Activated CD8-positive, alpha-beta memory T cell treated with anti-CD3 and anti-CD28 coated beads, Interleukin-2, amount 50 U/mL, for 1 hour (primary cell): ENCODE measurements around the gene PRTG.
"Not testable (repeated sequence)": the region's sequence is repeated elsewhere in the genome, so short reads cannot be mapped to it uniquely, and the experiment has no call there.

Experiments
- DNase-seq: peaks from one replicate; pipeline ENCODE4 v3.0.0-alpha.2; 2020; ENCODE audit errors: extremely low read depth

PRTG gene

DNA sequence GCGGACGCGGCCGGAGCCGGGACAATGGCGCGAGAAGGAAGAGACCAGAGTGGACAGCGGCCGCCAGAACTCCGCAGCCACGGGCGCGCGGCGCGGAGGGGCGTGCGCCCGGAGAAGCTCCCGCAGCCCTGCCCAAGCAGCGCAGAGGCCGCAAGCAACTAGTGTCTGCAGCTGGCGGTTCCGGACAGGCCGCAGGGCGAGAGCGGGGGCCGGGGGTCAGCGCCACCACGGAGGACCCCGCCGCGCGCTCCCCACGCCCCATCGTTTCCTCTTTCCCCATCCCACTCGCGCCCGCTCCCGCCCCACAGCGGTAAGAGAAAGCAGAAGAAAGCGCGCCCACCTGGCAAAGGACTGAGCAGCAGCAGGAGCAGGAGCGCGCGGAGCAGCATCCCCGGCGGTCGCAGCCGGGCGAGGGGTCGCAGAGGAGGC lies 440 bp downstream of the PRTG start:
- DNase-seq = no peak

DNA sequence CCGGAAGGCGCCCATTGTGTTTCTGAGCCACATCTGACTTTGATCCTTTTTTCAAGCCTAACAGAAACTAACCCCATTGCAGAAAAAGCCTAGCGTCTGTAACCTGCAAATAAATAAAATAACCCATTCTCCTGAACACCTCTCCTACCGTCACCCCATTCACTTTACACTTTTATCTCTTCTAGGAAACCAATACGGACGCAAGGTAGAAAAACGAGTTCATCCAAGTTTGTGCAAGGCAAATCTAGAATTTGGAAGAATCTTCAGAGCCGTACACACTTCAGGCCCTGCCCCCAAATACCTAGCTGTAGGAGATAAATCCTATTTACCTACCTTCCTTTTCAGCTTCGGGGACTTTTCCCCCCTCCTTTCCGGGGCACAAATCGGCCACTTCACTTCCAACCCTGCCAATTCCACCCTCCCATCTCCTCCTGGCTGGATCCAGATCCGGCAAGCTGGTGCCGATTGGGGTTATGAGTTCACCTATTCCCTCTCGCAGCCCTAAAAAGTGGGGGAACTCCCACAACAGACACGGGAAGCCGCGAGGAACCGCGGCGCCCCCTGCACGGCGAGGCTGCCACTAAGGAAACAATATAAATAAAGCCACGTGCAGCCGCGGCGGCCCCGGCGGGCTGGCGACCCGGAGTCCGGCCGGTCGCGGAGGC lies 987 bp downstream of the PRTG start:
- DNase-seq = no peak

- DNase-seq = no peak
Observed at GRCh38 chr15:55740981-55741832, 1.7 kb downstream of the PRTG start.

DNA sequence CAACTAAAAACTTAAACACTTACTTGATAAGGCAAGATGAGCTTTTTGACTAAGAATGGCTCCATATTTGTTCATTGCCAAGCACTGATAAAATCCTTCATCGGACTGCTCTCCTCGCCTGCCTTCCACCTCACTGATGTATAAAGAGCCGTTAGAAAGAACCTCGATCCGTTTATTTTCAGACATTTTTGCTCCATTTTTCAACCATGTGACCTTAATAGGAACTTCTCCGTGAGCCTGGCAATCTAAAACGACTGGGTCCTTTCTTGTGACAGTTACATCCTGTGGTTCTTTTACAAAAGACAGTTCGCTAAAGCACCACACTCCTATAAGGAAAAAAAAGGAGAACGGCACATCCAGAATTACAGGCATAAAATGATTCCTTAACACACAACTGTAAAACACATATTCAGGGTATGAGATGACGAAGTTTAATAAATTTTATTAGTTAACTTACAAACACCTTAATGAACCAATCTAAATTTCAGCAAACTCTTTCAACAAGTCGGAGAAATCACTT lies 2.5 kb downstream of the PRTG start:
- DNase-seq = no peak

GRCh38 chr15:55739641-55740040 lies 3.3 kb downstream of the PRTG start:
- no peak for DNase-seq

DNA sequence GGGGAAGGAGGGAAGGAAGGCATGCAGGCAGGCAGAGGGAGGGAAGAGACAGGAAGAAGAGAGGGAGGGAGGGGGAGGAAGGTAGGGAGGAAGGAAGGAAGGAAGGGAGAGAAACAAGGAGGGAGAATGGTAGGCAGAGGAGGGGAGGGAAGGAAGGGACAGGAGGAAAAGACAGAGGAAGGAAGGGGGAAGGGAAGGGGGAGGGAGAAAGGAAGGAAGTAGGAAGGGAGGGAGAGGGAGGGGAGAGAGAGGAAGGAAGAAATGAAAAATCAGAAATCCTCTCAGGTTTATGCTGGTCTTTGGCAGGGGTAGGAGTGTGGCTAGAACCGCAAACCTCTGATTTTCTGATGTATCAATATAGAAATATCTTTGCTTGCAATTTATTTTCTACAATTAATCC lies 4.2 kb downstream of the PRTG start:
- no peak for DNase-seq

DNA sequence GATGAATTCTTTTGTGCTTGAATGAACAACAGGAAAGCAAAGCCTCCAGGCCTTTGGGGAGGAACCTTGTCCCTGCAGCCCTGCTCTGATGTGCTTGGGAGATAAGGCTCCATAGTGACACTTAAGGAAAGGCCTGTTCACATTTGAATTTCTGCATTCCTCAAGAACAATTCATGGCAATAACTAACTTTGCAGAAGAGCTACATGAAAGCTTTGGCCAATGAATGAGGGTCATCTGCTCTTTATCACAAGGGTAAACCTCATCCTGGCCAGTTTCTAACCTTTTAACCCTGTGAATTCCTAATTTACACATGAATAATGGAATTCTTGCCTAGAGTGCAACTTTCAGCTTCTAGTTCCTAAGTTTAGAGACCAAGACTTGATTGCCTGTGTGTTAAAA lies 5.6 kb downstream of the PRTG start:
- no peak for DNase-seq

DNA sequence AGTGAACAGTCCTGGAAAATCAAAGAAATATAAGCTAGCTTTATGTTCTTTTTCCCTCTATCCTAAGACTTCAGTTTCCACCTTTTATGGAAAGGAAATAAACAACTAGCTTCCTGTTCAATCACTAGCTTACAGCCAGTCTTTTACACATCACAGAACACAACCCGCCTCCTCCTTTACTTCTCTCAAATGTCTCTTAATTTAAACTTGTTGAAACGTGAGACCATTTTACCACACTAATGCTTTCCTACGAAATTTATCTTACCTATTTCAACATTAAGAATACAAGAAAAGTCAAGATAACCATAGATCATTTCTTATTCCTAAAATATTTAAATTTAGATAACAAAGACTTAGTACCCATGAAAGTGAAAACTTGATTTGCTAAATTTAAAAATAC lies 6.2 kb downstream of the PRTG start:
- DNase-seq = no peak

GRCh38 chr15:55734641-55735040 lies 8.3 kb downstream of the PRTG start:
- DNase-seq = no peak

DNA sequence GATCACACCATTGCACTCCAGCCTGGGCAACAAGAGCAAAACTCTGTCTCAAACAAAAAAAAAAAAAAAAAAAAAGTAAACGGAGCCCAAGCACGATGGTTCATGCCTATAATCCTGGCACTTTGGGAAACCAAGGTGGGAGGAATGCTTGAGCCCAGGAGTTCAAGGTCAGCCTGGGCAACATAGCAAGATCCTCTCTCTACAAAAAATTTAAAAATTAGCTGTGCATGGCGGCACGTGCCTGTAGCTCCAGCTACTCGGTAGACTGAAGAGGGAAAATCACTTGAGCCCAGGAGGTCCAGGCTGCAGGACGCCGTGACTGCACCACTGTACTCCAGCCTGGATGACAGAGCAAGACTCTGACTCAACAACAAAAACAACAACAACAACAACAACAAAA lies 9.5 kb downstream of the PRTG start:
- DNase-seq = not testable (repeated sequence)

- no peak for DNase-seq
Observed at GRCh38 chr15:55721554-55722185, 21.3 kb downstream of the PRTG start.

GRCh38 chr15:55715355-55716076 lies 27.4 kb downstream of the PRTG start:
- no peak for DNase-seq

DNA sequence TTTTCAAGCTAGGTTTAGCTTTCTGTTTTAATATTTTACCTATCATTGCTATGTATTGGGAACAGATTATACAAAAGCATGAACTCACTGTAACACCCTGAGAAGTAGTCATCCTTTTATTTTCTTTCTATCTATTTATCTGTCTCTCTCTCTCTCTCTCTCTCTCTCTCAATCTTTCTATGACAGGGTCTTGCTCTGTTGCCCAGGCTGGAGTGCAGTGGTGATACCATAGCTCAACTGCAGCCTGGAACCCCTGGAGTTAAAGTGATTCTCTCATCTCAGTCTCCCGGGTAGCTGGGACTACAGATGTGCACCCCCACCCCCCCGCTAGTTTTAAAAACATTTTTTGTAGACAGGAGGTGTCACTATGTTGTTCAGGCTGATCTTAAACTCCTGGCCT lies 28.9 kb downstream of the PRTG start:
- DNase-seq = no peak

- no peak for DNase-seq
Observed at GRCh38 chr15:55712363-55712762, 30.6 kb downstream of the PRTG start.

DNA sequence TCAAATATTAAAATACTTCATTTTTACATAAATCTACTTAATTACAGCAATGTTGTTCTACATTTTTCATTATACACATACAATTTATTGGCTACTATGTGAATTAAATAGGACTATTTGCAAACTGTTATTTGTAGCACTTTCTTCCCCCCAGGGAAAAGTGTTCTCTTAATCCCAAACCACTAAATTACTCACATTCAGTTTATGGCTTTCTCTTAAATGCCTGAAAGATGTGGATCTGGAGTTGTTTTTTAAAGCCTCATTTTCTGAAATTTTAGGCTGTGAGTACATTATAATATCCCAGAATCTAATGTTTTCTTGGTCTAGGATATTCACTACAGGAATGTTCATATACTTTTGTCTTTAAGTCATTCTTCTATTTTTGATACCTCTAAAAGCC lies 32.7 kb downstream of the PRTG start:
- DNase-seq = no peak

DNA sequence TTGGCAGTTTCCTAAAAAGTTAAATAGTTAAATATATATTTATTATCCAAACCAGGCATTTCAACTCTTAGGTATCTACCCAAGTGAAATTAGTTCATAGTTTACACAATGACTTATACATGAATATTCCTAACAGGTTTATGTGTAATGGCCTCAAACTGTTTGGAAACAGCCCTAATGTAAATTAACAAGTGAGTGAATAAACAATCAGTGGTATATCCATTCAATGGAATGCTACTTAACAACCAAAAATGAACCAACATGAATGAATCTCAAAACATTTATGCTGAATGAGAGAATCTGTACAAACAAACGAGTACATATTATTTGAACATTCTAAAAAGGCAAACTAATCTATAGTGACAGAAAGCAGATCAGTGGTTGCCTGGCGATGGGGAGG lies 33.5 kb downstream of the PRTG start:
- DNase-seq = no peak

DNA sequence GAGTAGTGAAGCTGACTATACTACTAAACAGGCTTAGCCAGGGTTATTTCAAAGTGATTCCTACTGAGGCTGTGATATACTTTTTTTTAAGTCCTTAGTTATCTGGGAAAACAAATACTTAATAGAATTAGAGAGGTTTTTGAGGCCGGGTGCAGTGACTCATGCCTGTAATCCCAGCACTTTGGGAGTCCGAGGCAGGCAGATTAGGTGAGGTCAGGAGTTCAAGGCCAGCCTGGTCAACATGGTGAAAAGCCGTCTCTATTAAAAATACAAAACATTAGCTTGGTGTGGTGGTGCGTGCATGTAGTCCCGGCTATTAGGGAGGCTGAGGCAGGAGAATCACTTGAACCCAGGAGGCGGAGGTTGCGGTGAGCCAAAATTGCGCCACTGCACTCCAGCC lies 34.2 kb downstream of the PRTG start:
- DNase-seq = no peak

- no peak for DNase-seq
Observed at GRCh38 chr15:55707951-55708350, 35.0 kb downstream of the PRTG start.

- DNase-seq = no peak
Observed at GRCh38 chr15:55707518-55707917, 35.4 kb downstream of the PRTG start.

GRCh38 chr15:55703873-55704301 lies 39.1 kb downstream of the PRTG start:
- no peak for DNase-seq

DNA sequence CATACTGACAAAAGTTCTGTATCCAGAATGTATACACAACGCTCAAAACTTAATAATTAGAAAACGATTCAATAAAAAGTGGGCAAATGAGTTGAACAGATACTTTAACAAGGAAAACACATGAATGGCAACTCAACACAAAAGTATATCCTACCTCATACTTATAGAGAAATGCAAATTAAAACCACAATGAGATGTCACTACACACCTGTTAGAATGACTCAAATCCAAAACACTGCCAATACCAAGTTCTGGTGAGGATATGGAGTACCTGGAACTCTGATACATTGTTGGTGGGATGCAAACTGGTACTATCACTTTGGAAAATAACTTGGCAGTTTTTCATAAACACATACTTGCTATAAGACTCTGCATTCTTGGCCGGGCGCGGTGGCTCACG lies 42.1 kb downstream of the PRTG start:
- no peak for DNase-seq

DNA sequence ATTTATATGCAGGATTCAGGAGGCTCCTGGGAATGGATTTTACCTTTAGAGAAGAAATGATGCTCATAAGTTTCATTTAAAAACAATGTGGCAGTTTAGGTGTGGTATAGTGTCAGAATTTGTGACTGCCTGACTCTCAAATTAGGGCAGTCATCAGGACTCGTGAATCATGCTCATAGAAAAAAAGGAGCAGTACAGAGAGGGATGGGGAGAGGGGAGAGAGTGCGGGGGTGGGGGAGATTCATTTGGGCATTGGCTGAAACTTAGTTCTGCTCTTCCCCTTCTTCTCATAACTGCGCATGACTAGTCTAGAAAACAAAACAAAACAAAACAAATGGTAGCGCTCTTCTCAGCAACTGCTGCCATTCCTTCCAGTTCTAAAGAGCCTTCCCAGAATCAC lies 44.3 kb downstream of the PRTG start:
- no peak for DNase-seq
